ENCODE measurements around the gene LZTS2. TPM values are rescaled to one million over a fixed set of nuclear protein-coding genes. Genes with fewer than 3 reads are reported as not detected.

LZTS2 gene
- total RNA-seq, 2 experiments from 2014 or later = 12.0 to 12.5 TPM

DNA sequence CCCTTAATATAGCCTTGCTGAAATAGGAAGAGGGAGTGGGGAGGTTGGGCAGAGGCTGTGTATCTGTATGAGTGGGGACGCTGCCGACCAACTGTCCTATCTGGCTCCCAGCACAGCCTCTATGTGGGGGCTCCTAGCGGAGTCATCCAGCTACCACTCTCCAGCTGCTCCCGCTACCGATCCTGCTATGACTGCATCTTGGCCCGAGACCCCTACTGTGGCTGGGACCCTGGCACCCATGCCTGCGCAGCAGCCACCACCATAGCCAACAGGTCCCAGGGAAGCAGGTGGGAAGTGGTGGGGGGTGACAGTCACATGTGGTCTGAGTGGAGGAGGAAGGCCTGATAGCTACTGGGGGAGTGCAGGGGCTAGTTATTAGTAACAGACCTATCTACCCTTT, 18.9 kb upstream of the LZTS2 start:
- H3K27ac Mint-ChIP-seq = no peak overlapping the region
- intact Hi-C loops (cut with micrococcal nuclease) = no loop called here
- peaks cover 2% of the 10 kb centered on the region for H3K4me1 Mint-ChIP-seq (ENCODE audit: low read depth)
- no peak for DNase-seq
- no peaks in the 10 kb centered on the region for H3K9me3 Mint-ChIP-seq
- no peaks in the 10 kb centered on the region for H3K27me3 Mint-ChIP-seq
- ChIA-PET POLR2A (no interaction called here), CTCF (interaction anchor here (0.5 to 1.0 kb wide), 2 partner anchors 26 to 69 kb away, joined by 3 to 4 read pairs; no protein-coding TSS in a partner anchor)
- no peak overlapping the region for H3K4me3 Mint-ChIP-seq
- peaks cover 5% of the 10 kb centered on the region for H3K36me3 Mint-ChIP-seq

DNA sequence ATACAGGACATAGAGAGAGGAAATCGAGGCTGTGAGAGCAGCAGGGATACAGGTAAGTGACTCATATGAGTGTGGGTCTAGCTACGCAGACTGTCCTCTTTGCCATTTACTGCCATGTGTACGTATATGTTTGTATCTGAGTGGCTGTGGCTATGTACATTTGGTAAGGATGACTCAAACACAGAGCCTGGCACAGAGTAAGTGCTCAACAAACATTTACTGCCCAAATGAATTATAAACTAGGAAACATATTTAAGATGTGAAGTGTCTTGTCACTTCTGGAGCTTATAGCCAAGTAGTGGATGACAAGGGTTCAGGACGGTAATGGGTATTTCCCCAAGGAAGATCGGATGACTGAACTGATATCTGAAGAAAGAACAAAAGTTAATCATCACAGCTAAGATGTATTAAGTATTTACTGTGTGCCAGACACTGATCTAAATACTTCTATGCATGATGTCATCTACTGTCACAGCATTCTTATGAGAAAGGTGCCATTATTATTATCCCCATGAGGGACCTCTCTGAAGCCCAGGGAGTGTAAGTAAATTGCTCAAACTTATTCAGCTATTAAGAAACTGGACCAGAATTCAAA, 18.3 kb upstream of the LZTS2 start:
- intact Hi-C loops (cut with micrococcal nuclease) = no loop called here

DNA sequence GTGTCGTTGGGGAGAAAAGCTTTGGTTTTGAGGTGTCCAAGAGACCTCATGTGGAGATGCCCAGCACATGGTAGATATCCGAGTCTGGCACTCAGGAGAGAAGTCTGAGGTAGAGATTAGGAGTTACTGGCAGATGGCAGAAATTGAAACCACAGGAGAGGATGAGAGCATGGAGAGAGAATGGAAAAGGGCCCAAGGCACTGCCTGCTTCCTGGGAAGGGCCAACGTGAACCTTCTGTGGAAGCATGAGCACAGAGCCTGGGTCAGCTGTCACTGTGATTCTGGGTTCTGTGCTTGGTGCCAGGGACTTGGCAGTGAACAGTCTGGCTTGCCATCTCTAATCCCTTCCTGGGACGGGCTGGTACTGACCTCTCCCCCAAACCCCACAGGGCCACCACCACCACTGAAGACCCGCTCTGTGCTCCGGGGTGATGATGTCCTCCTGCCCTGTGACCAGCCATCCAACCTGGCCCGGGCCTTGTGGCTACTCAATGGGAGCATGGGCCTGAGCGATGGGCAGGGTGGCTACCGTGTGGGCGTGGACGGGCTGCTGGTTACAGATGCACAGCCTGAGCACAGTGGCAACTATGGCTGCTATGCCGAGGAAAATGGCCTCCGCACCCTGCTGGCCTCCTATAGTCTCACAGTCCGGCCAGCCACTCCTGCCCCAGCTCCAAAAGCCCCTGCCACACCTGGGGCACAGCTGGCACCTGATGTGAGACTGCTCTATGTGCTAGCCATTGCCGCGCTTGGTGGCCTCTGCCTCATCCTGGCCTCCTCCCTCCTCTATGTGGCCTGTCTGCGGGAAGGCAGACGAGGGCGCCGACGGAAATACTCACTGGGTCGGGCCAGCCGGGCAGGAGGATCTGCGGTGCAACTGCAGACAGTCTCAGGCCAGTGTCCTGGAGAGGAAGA, 16.4 kb upstream of the LZTS2 start:
- intact Hi-C loops (cut with micrococcal nuclease) = no loop called here
- no peak overlapping the region for H3K27ac Mint-ChIP-seq
- H3K36me3 Mint-ChIP-seq = peaks cover 15% of the 10 kb centered on the region
- no peak overlapping the region for H3K4me3 Mint-ChIP-seq
- H3K27me3 Mint-ChIP-seq = no peaks in the 10 kb centered on the region
- DNase-seq = peak; percentile 5
- H3K4me1 Mint-ChIP-seq (ENCODE audit: low read depth) = peaks cover 21% of the 10 kb centered on the region
- ChIA-PET POLR2A (no interaction called here), CTCF (interaction anchor here (2.0 kb wide), 1 partner anchor 15 kb away, joined by 4 read pairs; no protein-coding TSS in a partner anchor)
- H3K9me3 Mint-ChIP-seq = no peaks in the 10 kb centered on the region

More for the DNA sequence above, 18.3 kb upstream of the LZTS2 start:
- ChIA-PET CTCF (interaction anchor here (1.0 kb wide), 2 partner anchors 16 to 69 kb away, joined by 3 to 4 read pairs; no protein-coding TSS in a partner anchor), POLR2A (no interaction called here)
- H3K4me1 Mint-ChIP-seq (ENCODE audit: low read depth) = peaks cover 7% of the 10 kb centered on the region
- no peak overlapping the region for H3K4me3 Mint-ChIP-seq
- no peak overlapping the region for H3K27ac Mint-ChIP-seq
- H3K9me3 Mint-ChIP-seq = no peaks in the 10 kb centered on the region
- H3K27me3 Mint-ChIP-seq = no peaks in the 10 kb centered on the region
- DNase-seq = no peak
- H3K36me3 Mint-ChIP-seq = peaks cover 5% of the 10 kb centered on the region

DNA sequence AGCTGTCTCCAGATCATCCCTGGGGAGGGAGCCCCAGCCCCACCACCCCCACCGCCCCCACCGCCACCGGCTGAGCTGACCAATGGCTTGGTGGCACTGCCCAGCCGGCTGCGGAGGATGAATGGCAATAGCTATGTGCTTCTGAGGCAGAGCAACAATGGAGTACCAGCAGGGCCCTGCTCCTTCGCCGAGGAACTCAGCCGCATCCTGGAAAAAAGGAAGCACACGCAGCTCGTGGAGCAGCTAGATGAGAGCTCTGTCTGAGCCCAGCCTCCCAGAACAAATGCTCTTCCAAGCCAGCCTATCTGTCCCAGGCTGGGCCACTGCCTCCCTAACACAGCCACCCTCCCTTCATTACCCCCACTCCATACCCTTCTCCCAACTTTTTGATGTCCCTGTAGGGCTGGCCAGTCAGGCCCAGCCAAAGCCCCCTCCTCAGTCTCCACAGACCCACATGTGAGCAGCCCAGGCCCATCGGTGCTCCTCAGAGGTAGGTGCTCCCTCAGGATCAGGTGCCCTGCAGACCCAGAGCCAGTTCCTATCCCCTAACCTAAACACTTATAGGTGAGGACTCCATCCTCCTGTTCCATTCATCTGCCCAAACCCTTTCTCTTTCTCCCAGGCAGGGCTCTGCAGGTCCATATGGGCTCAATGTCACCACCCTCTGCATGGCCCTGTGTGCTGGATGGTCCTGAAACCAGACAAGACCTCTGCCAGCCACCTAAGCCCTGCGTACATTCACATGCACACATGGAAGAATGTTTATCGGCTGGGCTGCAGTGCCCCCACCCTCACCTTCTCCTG, 15.5 kb upstream of the LZTS2 start:
- intact Hi-C loops (cut with micrococcal nuclease) = no loop called here
- ChIA-PET CTCF (interaction anchor here (2.0 kb wide), 1 partner anchor 14 kb away, joined by 4 read pairs; no protein-coding TSS in a partner anchor), POLR2A (no interaction called here)
- H3K9me3 Mint-ChIP-seq = no peaks in the 10 kb centered on the region
- no peaks in the 10 kb centered on the region for H3K27me3 Mint-ChIP-seq
- H3K4me3 Mint-ChIP-seq = no peak overlapping the region
- peaks cover 15% of the 10 kb centered on the region for H3K36me3 Mint-ChIP-seq
- DNase-seq = peak; percentile 3
- H3K27ac Mint-ChIP-seq = no peak overlapping the region
- peaks cover 26% of the 10 kb centered on the region for H3K4me1 Mint-ChIP-seq (ENCODE audit: low read depth)

GRCh38 chr10:100984672-100985177, 14.9 kb upstream of the LZTS2 start:
- H3K36me3 Mint-ChIP-seq = peaks cover 21% of the 10 kb centered on the region
- intact Hi-C loops (cut with micrococcal nuclease) = no loop called here
- no peak for DNase-seq
- no peak overlapping the region for H3K4me3 Mint-ChIP-seq
- peaks cover 33% of the 10 kb centered on the region for H3K4me1 Mint-ChIP-seq (ENCODE audit: low read depth)
- ChIA-PET CTCF (interaction anchor here (5.7 kb wide), 1 partner anchor 13 kb away, joined by 58 read pairs; the partner anchor contains the start of gene LZTS2), POLR2A (no interaction called here)
- H3K9me3 Mint-ChIP-seq = no peaks in the 10 kb centered on the region
- no peak overlapping the region for H3K27ac Mint-ChIP-seq
- H3K27me3 Mint-ChIP-seq = no peaks in the 10 kb centered on the region

DNA sequence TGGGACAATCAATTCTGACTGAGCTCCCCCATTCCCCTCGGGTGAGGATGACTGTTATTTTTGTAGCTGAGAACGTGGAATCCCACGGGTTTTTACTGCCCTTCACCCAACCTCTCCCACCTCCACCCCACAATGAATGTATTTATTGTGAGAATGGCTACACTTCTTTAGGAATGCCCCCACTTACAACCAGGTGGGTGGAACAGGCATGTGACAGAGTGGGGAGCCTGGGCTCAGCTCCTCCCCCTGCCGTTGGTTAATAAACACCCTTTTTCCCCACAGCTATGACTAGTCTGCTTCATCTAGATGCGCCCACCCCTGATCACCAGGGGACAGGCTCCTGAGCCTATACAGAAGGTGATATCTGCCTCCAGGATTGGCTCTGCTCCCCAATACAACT, 14.3 kb upstream of the LZTS2 start:
- H3K27me3 Mint-ChIP-seq = no peaks in the 10 kb centered on the region
- no peak for DNase-seq
- H3K4me1 Mint-ChIP-seq (ENCODE audit: low read depth) = peaks cover 35% of the 10 kb centered on the region
- intact Hi-C loops (cut with micrococcal nuclease) = no loop called here
- no peak overlapping the region for H3K27ac Mint-ChIP-seq
- no peaks in the 10 kb centered on the region for H3K9me3 Mint-ChIP-seq
- H3K4me3 Mint-ChIP-seq = no peak overlapping the region
- H3K36me3 Mint-ChIP-seq = peaks cover 23% of the 10 kb centered on the region
- ChIA-PET POLR2A (no interaction called here), CTCF (interaction anchor here (1.3 to 5.7 kb wide), 2 partner anchors 13 to 56 kb away, joined by 3 to 58 read pairs; partner anchors contain the start of gene LZTS2)

DNA sequence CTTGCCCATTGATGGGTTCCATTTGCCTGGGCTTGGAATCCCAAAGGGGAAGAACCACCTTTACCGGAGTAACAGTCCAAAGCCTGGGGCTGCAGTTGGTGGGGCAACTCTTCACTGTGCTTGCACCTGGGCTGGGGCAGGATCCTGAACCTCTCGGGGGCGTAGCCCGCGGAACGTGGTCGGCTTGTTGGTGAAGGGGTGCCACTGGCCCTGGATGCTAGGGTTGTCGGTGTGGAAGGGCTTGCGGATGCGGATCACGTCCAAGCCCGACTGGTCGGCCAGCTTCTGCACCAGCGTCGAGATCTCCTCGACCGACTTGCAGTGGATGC, 13.0 kb upstream of the LZTS2 start:
- Mint-ChIP-seq H3K4me3 (peak overlapping the region; percentile 92), H3K27ac (no peak overlapping the region), H3K4me1 (ENCODE audit: low read depth) (peaks cover 46% of the 10 kb centered on the region), H3K27me3 (no peaks in the 10 kb centered on the region), H3K36me3 (peaks cover 33% of the 10 kb centered on the region), H3K9me3 (no peaks in the 10 kb centered on the region)
- no peak for DNase-seq
- CTCF ChIA-PET = interaction anchor here (1.2 to 5.7 kb wide), 3 partner anchors 11 to 55 kb away, joined by 3 to 58 read pairs (median 3); partner anchors contain the start of gene LZTS2
- intact Hi-C loops (cut with micrococcal nuclease) = no loop called here
- POLR2A ChIA-PET = interaction anchor here (1.0 kb wide), 1 partner anchor 45 kb away, joined by 3 read pairs; no protein-coding TSS in a partner anchor

DNA sequence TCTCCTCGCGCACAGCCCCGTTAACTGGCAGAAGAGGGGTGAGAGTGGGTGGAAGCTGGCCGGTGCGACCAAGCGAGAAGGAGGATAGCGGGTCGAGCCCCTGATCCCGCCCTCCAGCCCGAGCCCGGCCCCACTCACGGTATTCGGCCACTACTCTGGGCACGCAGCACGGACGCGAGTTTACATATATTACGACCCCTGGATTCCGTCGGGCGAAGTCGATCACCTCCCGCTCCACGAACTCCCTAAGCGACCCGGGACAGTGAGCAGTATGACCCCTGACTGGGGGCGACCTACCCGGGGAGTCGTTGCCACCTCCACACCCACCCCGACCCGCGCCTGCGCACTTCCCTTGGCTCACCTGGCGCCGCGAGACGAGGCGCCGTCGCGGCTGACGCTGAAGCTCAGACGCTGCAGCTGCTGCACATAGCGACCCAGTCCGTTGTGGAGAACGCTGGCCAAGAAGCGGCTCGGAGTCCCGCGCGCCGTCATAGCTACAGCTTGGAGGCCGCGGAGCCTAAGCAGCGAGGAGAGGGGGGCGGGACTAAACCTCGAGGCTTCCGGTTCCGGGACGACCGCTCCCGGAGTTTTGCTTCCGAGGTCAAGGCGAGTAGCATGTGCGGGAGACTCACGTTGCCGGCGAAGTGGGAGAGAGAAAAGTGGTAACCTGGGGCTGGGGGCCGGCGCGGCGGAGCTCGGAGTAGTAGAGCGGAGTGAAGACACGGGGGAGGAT, 12.5 kb upstream of the LZTS2 start, which contains the start of the genes MRPL43 and TWNK:
TSS of gene MRPL43 (minus strand) at position 546 of the 733 bp plus-strand sequence. CDS start at position 492, 54 bp downstream.
TSS of gene TWNK (plus strand) at position 592 of the 733 bp plus-strand sequence. CDS start 668 bp downstream, outside the sequence.
- ChIA-PET CTCF (interaction anchor here (1.2 to 5.7 kb wide), 4 partner anchors 11 to 32 kb away, joined by 3 to 58 read pairs (median 8); partner anchors contain the start of gene LZTS2), POLR2A (interaction anchor here (0.6 to 1.3 kb wide), 3 partner anchors 28 to 1014 kb away, joined by 3 read pairs; no protein-coding TSS in a partner anchor)
- Mint-ChIP-seq H3K27me3 (no peaks in the 10 kb centered on the region), H3K4me1 (ENCODE audit: low read depth) (peaks cover 46% of the 10 kb centered on the region), H3K9me3 (no peaks in the 10 kb centered on the region), H3K36me3 (peaks cover 33% of the 10 kb centered on the region), H3K27ac (peak within 1 kb of the TSS; percentile 76), H3K4me3 (peak within 1 kb of the TSS; percentile 92)
- intact Hi-C loops (cut with micrococcal nuclease) = loop anchor here (1.0 kb wide), 1 partner anchor 10 kb away; no protein-coding TSS in a partner anchor
- peak; percentile 92 for DNase-seq

DNA sequence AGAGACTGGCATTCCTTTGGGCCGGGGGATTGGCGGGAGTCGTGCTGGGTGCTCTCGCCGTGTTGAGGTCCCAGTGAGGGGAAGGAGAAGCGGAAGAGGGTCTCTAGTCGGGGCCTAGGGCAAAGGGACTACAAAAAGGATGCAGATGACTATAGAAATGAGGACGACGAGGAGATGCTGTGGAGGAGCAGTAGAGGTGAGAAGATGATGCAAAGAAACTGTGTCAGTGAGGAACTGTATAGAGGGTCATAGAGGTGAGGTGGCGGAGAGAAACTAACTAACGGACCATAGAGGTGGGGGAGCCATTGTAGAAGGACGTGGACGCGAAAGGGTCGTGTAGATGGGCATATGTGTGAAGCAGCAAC, 11.9 kb upstream of the LZTS2 start:
- POLR2A ChIA-PET = interaction anchor here (0.6 to 1.3 kb wide), 2 partner anchors 28 to 1014 kb away, joined by 3 read pairs; no protein-coding TSS in a partner anchor
- intact Hi-C loops (cut with micrococcal nuclease) = loop anchor here (1.0 kb wide), 1 partner anchor 10 kb away; no protein-coding TSS in a partner anchor
- CTCF ChIA-PET = interaction anchor here (0.6 to 5.7 kb wide), 5 partner anchors 10 to 128 kb away, joined by 3 to 58 read pairs (median 7); partner anchors contain the start of gene LZTS2
- peaks cover 33% of the 10 kb centered on the region for H3K36me3 Mint-ChIP-seq
- H3K4me1 Mint-ChIP-seq (ENCODE audit: low read depth) = peaks cover 46% of the 10 kb centered on the region
- H3K4me3 Mint-ChIP-seq = peak overlapping the region; percentile 92
- H3K27me3 Mint-ChIP-seq = no peaks in the 10 kb centered on the region
- H3K27ac Mint-ChIP-seq = peak overlapping the region; percentile 76
- no peak for DNase-seq
- H3K9me3 Mint-ChIP-seq = no peaks in the 10 kb centered on the region

- DNase-seq = no peak
- POLR2A ChIA-PET = interaction anchor here (0.6 to 1.3 kb wide), 3 partner anchors 10 to 1013 kb away, joined by 3 to 4 read pairs (median 3); no protein-coding TSS in a partner anchor
- no peak overlapping the region for H3K27ac Mint-ChIP-seq
- H3K27me3 Mint-ChIP-seq = no peaks in the 10 kb centered on the region
- peak overlapping the region; percentile 92 for H3K4me3 Mint-ChIP-seq
- CTCF ChIA-PET = interaction anchor here (0.6 to 5.7 kb wide), 7 partner anchors 10 to 127 kb away, joined by 3 to 58 read pairs (median 4); partner anchors contain the start of genes LZTS2 and SEMA4G
- H3K36me3 Mint-ChIP-seq = peaks cover 32% of the 10 kb centered on the region
- no peaks in the 10 kb centered on the region for H3K9me3 Mint-ChIP-seq
- intact Hi-C loops (cut with micrococcal nuclease) = no loop called here
- peaks cover 46% of the 10 kb centered on the region for H3K4me1 Mint-ChIP-seq (ENCODE audit: low read depth)
Observed at GRCh38 chr10:100988166-100988565, 11.4 kb upstream of the LZTS2 start.

All from activated CD4-positive, alpha-beta memory T cell treated with anti-CD3 and anti-CD28 coated beads for 36 hours (primary cell).